ENCODE data around the gene RNU6-9. TPM values are rescaled to one million over a fixed set of nuclear protein-coding genes. Genes with fewer than 3 reads are reported as not detected.
A peak's percentile ranks its signal among the peaks of the same experiment; 100 is the strongest.

The RNU6-9 gene
- total and polyA plus RNA-seq, 4 donors: not detected

DNA sequence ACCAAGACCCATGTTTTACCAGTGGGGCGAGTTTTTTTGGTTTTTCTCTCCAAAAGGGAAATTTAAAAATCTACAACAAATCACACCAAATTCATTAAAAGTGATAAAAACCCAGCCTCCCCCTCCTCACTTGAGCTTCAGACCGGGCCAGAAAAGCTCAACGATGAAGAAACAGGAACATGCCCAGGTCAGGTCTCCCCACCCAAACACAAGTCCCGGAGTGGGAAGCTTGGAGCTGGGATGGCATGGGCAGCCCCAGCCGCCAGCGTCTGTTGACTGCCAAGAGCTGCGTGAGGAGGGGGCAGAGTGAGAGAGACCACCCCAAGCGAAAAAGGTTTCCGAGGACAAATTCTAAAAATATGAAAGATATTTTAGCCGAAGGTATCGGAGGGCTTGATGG is 3.7 kb downstream of the RNU6-9 start:
- no peak overlapping the region for H3K27ac ChIP-seq (ENCODE audit: low read depth, low read length)
- no peaks in the 10 kb centered on the region for H3K27me3 ChIP-seq (ENCODE audit: control insufficient read depth, insufficient read depth, low read length)
- no peaks in the 10 kb centered on the region for H3K9me3 ChIP-seq (ENCODE audit: control insufficient read depth, insufficient read depth, low read length)
- peaks cover 56% of the 10 kb centered on the region for H3K36me3 ChIP-seq (ENCODE audit: control insufficient read depth, insufficient read depth, low read length)
- H3K4me3 ChIP-seq (ENCODE audit: low read depth, low read length): no peak overlapping the region
- 98% methylated on average over 10 of the region's 11 CpGs for WGBS (ENCODE audit: insufficient coverage)
- DNase-seq (ENCODE audit: low read depth in 4 of 6, low spot score in 6 of 6): no peak
- peaks cover 13% of the 10 kb centered on the region for H3K4me1 ChIP-seq (ENCODE audit: control insufficient read depth, insufficient read depth, low read length)

DNA sequence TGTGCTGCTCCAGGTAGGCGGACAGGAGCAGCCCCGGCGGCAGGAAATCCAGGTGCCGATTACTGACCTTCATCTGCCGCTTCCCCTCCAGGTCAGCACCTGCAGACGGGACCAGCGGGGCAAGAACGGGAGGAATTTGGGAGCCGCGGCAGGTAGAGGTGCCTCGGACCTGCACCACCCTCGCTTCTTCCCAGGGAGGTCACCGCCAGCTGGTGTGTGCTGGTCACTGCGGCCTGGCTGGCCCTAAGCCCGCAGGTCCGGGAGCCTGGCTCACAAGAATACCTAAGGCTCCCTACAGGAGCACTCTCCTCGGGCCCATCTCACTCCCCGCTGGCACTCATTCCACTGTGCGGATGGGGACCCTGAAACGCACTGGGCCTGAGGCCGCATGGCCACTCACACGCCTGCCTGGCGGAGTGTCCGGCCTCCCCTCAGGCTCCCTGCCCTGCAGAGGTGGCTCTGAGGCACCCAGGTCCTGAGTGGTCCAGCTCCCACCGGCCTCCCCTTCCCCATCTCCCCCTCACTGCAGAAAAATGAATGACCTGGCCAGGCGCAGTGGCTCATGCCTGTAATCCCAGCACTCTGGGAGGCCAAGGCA is 4.3 kb downstream of the RNU6-9 start:
- peaks cover 8% of the 10 kb centered on the region for H3K4me1 ChIP-seq (ENCODE audit: control insufficient read depth, insufficient read depth, low read length)
- DNase-seq (ENCODE audit: low read depth in 4 of 6, low spot score in 6 of 6): no peak

DNA sequence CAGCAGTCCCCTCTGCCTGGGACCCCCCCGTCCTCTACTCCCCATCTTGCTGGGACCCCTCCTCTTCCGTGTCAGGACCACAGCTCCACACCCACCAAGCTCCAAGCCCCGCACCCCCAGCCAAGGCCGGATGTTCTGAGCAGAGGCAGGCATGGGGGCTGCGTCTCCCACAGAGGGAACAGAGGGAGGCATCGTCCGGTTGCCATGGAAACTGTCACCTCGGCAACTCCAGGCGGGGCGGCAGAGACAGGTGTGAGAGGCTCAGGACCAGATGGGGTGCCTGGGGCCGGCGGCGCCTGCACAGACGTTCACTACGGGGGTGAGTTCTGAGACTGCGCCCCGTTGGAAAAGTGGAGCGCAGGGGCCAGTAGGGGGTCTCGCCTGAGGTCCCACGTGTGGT is 5.4 kb downstream of the RNU6-9 start:
- Histone ChIP-seq H3K36me3 (ENCODE audit: control insufficient read depth, insufficient read depth, low read length) (peaks cover 60% of the 10 kb centered on the region), H3K27me3 (ENCODE audit: control insufficient read depth, insufficient read depth, low read length) (no peaks in the 10 kb centered on the region), H3K27ac (ENCODE audit: low read depth, low read length) (no peak overlapping the region), H3K4me1 (ENCODE audit: control insufficient read depth, insufficient read depth, low read length) (peaks cover 16% of the 10 kb centered on the region), H3K9me3 (ENCODE audit: control insufficient read depth, insufficient read depth, low read length) (no peaks in the 10 kb centered on the region), H3K4me3 (ENCODE audit: low read depth, low read length) (no peak overlapping the region)
- peak in 3 of 6 donors; percentile 37 to 91 (median 91) for DNase-seq (ENCODE audit: low read depth in 4 of 6, low spot score in 6 of 6)
- WGBS (ENCODE audit: insufficient coverage): 19% methylated on average over 19 of the region's 20 CpGs

More for the DNA sequence above, 4.3 kb downstream of the RNU6-9 start:
- H3K36me3 ChIP-seq (ENCODE audit: control insufficient read depth, insufficient read depth, low read length): peaks cover 60% of the 10 kb centered on the region
- no peak overlapping the region for H3K27ac ChIP-seq (ENCODE audit: low read depth, low read length)
- 88% methylated on average over 26 of the region's 26 CpGs for WGBS (ENCODE audit: insufficient coverage)
- H3K4me3 ChIP-seq (ENCODE audit: low read depth, low read length): no peak overlapping the region
- no peaks in the 10 kb centered on the region for H3K9me3 ChIP-seq (ENCODE audit: control insufficient read depth, insufficient read depth, low read length)
- H3K27me3 ChIP-seq (ENCODE audit: control insufficient read depth, insufficient read depth, low read length): no peaks in the 10 kb centered on the region

DNA sequence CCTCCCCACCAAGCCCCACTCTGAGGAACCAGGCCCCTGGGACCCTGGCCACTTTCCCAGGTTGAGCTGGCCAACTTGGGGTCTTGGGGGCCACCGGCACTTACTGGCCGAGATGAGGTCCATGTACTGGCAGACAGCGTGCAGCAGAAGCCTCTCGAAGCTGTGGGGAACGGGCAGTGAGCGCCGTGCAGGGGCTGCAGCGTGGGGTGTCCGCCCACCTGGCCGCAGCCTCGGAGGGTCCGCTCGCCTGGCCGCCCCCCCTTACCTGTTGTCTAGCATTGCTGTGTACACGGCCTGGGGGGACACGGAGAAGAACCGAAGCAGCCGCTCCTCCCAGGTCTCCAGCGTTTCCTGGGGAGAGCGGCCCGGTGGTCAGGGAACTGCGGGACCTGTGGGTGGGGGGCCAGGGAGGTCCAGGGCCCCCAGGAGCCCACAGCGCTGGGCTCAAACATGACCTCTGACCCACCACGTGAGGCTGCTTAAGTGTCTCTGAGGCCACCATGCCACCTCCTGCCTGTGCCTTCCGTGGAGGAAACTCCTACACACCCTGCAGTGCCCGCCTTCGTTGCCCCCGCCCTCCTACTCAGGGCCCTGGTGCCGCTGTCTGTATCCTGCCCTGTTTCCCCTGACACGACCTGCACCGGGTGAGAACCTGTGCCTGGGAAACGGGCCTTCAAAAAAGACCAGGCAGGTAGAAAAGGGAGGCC is 6.2 kb downstream of the RNU6-9 start:
- Histone ChIP-seq H3K27ac (ENCODE audit: low read depth, low read length) (no peak overlapping the region), H3K9me3 (ENCODE audit: control insufficient read depth, insufficient read depth, low read length) (no peaks in the 10 kb centered on the region), H3K4me1 (ENCODE audit: control insufficient read depth, insufficient read depth, low read length) (peaks cover 16% of the 10 kb centered on the region), H3K4me3 (ENCODE audit: low read depth, low read length) (no peak overlapping the region), H3K36me3 (ENCODE audit: control insufficient read depth, insufficient read depth, low read length) (peaks cover 67% of the 10 kb centered on the region), H3K27me3 (ENCODE audit: control insufficient read depth, insufficient read depth, low read length) (no peaks in the 10 kb centered on the region)
- no peak for DNase-seq (ENCODE audit: low read depth in 4 of 6, low spot score in 6 of 6)
- 83% methylated on average over 28 of the region's 32 CpGs for WGBS (ENCODE audit: insufficient coverage)

DNA sequence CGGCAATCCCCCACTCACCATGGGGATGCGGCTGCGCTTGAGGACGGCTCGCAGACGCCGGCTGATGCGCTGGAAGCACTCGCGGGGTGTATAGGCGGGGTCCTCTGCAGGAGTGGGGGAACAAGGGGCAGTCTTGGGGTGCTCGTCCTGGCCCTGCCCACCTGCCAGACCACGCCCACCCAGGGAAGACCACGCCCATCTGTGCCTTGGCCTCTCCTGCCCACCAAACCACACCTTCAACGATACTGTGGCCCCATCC is 6.7 kb downstream of the RNU6-9 start:
- Histone ChIP-seq H3K27me3 (ENCODE audit: control insufficient read depth, insufficient read depth, low read length) (no peaks in the 10 kb centered on the region), H3K4me3 (ENCODE audit: low read depth, low read length) (no peak overlapping the region), H3K36me3 (ENCODE audit: control insufficient read depth, insufficient read depth, low read length) (peaks cover 67% of the 10 kb centered on the region), H3K27ac (ENCODE audit: low read depth, low read length) (no peak overlapping the region), H3K4me1 (ENCODE audit: control insufficient read depth, insufficient read depth, low read length) (peaks cover 16% of the 10 kb centered on the region), H3K9me3 (ENCODE audit: control insufficient read depth, insufficient read depth, low read length) (no peaks in the 10 kb centered on the region)
- DNase-seq (ENCODE audit: low read depth in 4 of 6, low spot score in 6 of 6): no peak
- 94% methylated on average over 4 of the region's 15 CpGs for WGBS (ENCODE audit: insufficient coverage)

DNA sequence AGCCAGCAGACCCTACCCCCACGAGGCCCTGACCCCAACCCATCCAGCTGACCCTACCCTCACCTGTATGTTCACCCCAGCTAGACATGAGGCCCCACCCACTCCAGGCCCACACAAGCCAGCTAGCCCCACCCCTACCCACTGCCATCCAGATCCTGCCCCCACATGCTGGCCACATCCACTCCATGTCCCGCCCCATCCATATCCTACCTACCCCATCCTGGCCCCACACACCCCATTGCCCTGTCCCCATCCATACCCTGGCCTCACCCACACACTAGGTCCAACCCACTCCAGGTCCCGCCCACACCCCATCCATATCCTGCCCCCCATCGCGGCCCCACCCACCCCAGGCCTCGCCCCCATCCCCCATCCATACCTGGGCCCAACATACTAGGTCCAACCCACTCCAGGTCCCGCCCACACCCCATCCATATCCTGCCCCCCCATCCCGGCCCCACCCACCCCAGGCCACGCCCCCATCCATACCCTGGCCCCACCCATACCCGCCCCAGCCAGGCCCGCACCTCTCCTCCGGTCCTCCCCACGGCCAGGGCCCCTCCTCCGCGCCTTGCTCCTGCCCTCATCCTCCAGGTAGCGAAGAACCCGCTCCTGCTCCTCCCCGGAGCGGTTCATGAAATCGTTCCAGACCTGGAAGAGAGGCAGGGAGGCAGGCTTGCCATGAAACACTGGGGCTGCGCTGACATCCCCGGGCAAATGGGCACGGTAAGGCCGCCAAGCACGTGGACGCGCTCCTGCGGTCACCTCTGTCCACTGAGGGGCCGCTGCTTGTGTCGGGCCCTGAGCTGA is 7.2 kb downstream of the RNU6-9 start:
- Histone ChIP-seq H3K36me3 (ENCODE audit: control insufficient read depth, insufficient read depth, low read length) (peaks cover 67% of the 10 kb centered on the region), H3K4me1 (ENCODE audit: control insufficient read depth, insufficient read depth, low read length) (peaks cover 16% of the 10 kb centered on the region), H3K4me3 (ENCODE audit: low read depth, low read length) (no peak overlapping the region), H3K27ac (ENCODE audit: low read depth, low read length) (no peak overlapping the region), H3K27me3 (ENCODE audit: control insufficient read depth, insufficient read depth, low read length) (no peaks in the 10 kb centered on the region), H3K9me3 (ENCODE audit: control insufficient read depth, insufficient read depth, low read length) (no peaks in the 10 kb centered on the region)
- no peak for DNase-seq (ENCODE audit: low read depth in 4 of 6, low spot score in 6 of 6)
- 83% methylated on average over 22 of the region's 30 CpGs for WGBS (ENCODE audit: insufficient coverage)

DNA sequence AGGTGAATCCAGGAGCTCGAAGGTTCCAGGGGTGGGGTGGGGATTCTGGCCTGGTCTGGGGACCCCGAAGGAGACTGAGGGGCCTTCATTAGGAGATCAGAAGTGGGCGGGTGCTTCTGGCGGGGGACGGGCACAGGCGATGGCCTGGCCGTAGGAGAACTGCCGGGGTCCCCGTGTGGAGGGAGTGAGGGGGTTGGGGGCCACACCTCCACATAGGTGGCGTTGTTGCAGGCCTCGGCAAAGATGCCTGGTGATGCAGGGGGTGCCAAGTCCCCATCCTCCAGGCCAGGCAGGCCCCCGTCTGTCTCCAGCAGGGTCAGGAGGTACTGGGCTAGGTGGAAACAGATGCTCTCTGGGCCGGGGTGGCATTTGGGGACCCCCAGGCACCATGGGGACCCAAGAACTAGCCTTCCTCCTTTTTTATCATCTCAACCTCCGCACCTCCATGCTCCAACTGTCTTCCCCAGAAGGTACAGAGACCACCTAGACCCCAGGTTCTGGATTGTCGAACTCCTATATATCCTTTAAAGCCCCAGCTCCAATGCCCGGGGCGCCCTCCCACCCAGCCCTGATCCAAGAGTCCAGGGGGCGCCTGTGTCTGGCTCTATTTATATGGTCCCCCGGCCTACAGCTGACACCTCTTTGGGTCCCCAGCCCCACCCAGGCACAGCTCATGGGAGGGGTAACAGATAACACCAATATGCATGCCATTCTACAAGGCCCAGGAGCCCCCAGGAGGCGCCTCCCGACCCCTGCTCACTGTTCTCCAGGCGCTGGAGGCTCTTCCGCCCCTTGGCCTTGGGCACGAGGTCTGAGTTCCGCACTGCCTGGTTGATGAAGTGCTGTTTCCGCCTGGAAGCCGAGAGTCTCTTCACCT is 8.2 kb downstream of the RNU6-9 start:
- DNase-seq (ENCODE audit: low read depth in 4 of 6, low spot score in 6 of 6): no peak
- Histone ChIP-seq H3K4me3 (ENCODE audit: low read depth, low read length) (no peak overlapping the region), H3K27ac (ENCODE audit: low read depth, low read length) (no peak overlapping the region), H3K27me3 (ENCODE audit: control insufficient read depth, insufficient read depth, low read length) (no peaks in the 10 kb centered on the region), H3K36me3 (ENCODE audit: control insufficient read depth, insufficient read depth, low read length) (peaks cover 62% of the 10 kb centered on the region), H3K4me1 (ENCODE audit: control insufficient read depth, insufficient read depth, low read length) (peaks cover 16% of the 10 kb centered on the region), H3K9me3 (ENCODE audit: control insufficient read depth, insufficient read depth, low read length) (no peaks in the 10 kb centered on the region)
- 95% methylated on average over 22 of the region's 27 CpGs for WGBS (ENCODE audit: insufficient coverage)

DNA sequence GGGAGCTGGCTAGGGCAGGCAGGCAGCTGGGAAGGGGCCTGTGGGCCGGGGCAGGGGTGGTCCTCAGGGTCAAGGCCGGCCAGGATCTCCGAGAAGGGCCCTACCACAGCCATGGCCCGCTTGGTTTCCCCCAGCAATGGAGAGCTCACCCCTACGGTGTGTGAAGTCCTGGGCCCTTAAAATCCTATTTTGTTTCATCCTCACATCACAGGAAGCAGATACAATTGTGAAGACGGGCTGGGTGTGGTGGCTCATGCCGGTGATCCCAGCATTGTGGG is 8.7 kb downstream of the RNU6-9 start:
- peaks cover 56% of the 10 kb centered on the region for H3K36me3 ChIP-seq (ENCODE audit: control insufficient read depth, insufficient read depth, low read length)
- no peak for DNase-seq (ENCODE audit: low read depth in 4 of 6, low spot score in 6 of 6)
- H3K4me3 ChIP-seq (ENCODE audit: low read depth, low read length): no peak overlapping the region
- H3K27ac ChIP-seq (ENCODE audit: low read depth, low read length): no peak overlapping the region
- H3K9me3 ChIP-seq (ENCODE audit: control insufficient read depth, insufficient read depth, low read length): no peaks in the 10 kb centered on the region
- H3K4me1 ChIP-seq (ENCODE audit: control insufficient read depth, insufficient read depth, low read length): peaks cover 16% of the 10 kb centered on the region
- no peaks in the 10 kb centered on the region for H3K27me3 ChIP-seq (ENCODE audit: control insufficient read depth, insufficient read depth, low read length)
- 92% methylated on average over 4 of the region's 7 CpGs for WGBS (ENCODE audit: insufficient coverage)

DNA sequence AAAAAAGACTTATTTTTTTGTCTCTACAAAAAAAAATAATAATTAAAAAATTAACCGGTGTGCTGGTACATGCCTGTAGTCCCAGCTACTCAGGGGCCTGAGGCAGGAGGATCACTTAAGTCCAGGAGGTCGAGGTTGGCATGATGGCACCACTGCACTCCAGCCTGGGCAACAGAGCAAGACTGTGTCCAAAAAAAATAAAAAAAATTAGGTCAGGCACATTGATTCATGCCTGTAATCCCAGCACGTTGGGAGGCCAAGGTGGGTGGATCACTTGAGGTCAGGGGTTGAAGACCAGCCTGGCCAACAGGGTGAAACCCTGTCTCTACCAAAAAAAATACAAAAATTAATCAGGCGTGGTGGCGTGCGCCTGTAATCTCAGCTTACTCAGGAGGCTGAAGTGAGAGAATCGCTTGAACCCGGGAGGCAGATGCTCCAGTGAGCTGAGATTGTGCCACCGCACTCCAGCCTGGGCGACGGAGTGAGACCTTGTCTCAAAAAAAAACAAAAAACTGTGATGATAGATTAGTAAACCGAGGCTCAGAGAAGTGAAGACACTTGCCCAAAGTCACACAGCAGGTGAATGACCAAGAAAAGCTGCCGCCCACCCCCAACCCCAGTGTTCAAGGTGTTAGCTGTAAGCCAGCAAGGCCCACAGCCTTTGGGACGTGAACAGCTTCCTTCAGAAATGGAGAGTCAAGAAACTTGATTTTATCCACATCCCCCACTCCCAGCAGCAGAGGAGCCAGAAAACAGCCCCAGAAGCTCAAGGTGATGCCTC is 9.4 kb downstream of the RNU6-9 start:
- no peaks in the 10 kb centered on the region for H3K9me3 ChIP-seq (ENCODE audit: control insufficient read depth, insufficient read depth, low read length)
- H3K27me3 ChIP-seq (ENCODE audit: control insufficient read depth, insufficient read depth, low read length): no peaks in the 10 kb centered on the region
- no peak for DNase-seq (ENCODE audit: low read depth in 4 of 6, low spot score in 6 of 6)
- H3K4me3 ChIP-seq (ENCODE audit: low read depth, low read length): no peak overlapping the region
- H3K27ac ChIP-seq (ENCODE audit: low read depth, low read length): no peak overlapping the region
- H3K4me1 ChIP-seq (ENCODE audit: control insufficient read depth, insufficient read depth, low read length): peaks cover 16% of the 10 kb centered on the region
- WGBS (ENCODE audit: insufficient coverage): 60% methylated on average over 5 of the region's 14 CpGs
- peaks cover 55% of the 10 kb centered on the region for H3K36me3 ChIP-seq (ENCODE audit: control insufficient read depth, insufficient read depth, low read length)

Data from spinal cord (tissue), 10 donors.